Pulmonary artery endothelial cell (primary cell): ENCODE measurements around the gene FGD5. TPM values are rescaled to one million over a fixed set of nuclear protein-coding genes. Genes with fewer than 3 reads are reported as not detected.
"Not testable (repeated sequence)": the region's sequence is repeated elsewhere in the genome, so short reads cannot be mapped to it uniquely, and the experiment has no call there.

ENCODE experiments used
- DNase-seq: peaks from one replicate; pipeline ENCODE4 v3.0.0-alpha.2; 2011; ENCODE audit warnings: low read depth, low spot score
- total RNA-seq: library from RNA; depleted of rRNA; stranded (reverse); fragments of >200 nt; gene quantifications from 2 replicates; pipeline ENCODE4 v1.2.3, GENCODE V29; 2014

The FGD5 gene
- total RNA-seq, 1 donor from 2014 or later: 84.3 TPM

GRCh38 chr3:14899993-14900618 lies 81.3 kb downstream of the FGD5 start:
- no peak for DNase-seq

GRCh38 chr3:14900881-14901873 lies 82.4 kb downstream of the FGD5 start:
- no peak for DNase-seq

- no peak for DNase-seq
Measured at GRCh38 chr3:14902719-14903118, 84.0 kb downstream of the FGD5 start.

GRCh38 chr3:14903501-14903900 lies 84.7 kb downstream of the FGD5 start:
- not testable (repeated sequence) for DNase-seq

GRCh38 chr3:14905055-14905657 lies 86.4 kb downstream of the FGD5 start:
- no peak for DNase-seq

- no peak for DNase-seq
Measured at GRCh38 chr3:14906355-14906971, 87.7 kb downstream of the FGD5 start.

- DNase-seq: no peak
Measured at GRCh38 chr3:14907043-14907966, 88.5 kb downstream of the FGD5 start.

- DNase-seq: no peak
Measured at GRCh38 chr3:14909250-14909649, 90.5 kb downstream of the FGD5 start.

- DNase-seq: no peak
Measured at GRCh38 chr3:14911651-14912050, 92.9 kb downstream of the FGD5 start.

GRCh38 chr3:14913071-14913925 lies 94.5 kb downstream of the FGD5 start:
- DNase-seq: no peak

- no peak for DNase-seq
Measured at GRCh38 chr3:14913926-14914778, 95.4 kb downstream of the FGD5 start.

- no peak for DNase-seq
Measured at GRCh38 chr3:14914779-14915117, 96.0 kb downstream of the FGD5 start.

GRCh38 chr3:14915636-14916222 lies 97.0 kb downstream of the FGD5 start:
- DNase-seq: no peak

- no peak for DNase-seq
Measured at GRCh38 chr3:14918356-14918860, 99.6 kb downstream of the FGD5 start.

GRCh38 chr3:14920536-14920935 lies 101.8 kb downstream of the FGD5 start:
- no peak for DNase-seq

- peak; percentile 78 for DNase-seq
Measured at GRCh38 chr3:14921034-14921616, 102.4 kb downstream of the FGD5 start.

- DNase-seq: no peak
Measured at GRCh38 chr3:14921811-14922705, 103.3 kb downstream of the FGD5 start.
